ENCODE results near the gene RPL27A. TPM values are rescaled to one million over a fixed set of nuclear protein-coding genes. Genes with fewer than 3 reads are reported as not detected.
A peak's percentile ranks its signal among the peaks of the same experiment; 100 is the strongest.

RPL27A gene
- total and polyA plus RNA-seq, 3 experiments from 2014 or later: 1,148 to 3,471 (median 1,170) TPM

DNA sequence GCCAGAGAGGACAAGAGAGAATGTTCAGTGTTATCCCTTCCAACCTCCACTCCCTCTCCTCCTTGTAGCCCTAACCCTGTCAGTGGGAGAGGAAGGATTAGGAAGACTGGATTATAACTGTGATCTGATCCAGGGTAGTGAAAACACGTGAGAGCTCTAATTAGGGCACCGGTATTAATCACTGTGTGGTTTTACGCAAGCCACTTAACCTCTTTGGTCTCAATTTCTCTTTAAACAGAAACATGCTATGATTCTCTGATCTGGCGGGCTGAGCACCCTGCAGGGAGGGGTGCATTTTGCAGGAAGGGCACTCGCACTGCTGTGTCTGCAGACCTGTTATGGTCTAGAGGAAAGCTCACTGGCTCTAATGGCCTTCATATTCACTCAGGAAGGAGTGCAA lies 11.5 kb downstream of the RPL27A start:
- peaks cover 0 to 1% (median 0%) of the 10 kb centered on the region in 3 donors for H3K36me3 Mint-ChIP-seq
- Histone ChIP-seq H3K4me1 (ENCODE audit: insufficient read depth, low read length) (peaks cover 4% of the 10 kb centered on the region), H3K36me3 (ENCODE audit: insufficient read depth, low read length) (no peaks in the 10 kb centered on the region), H3K9me3 (ENCODE audit: low read length) (no peaks in the 10 kb centered on the region), H3K4me3 (ENCODE audit: low read length) (no peak overlapping the region), H3K27me3 (ENCODE audit: insufficient read depth, low read length, poor library complexity, severe bottlenecking) (no peaks in the 10 kb centered on the region), H3K27ac (ENCODE audit: low read depth, low read length) (no peak overlapping the region)
- peaks cover 10 to 13% (median 10%) of the 10 kb centered on the region in 3 donors for H3K4me1 Mint-ChIP-seq
- H3K27me3 Mint-ChIP-seq: no peaks in the 10 kb centered on the region
- no peak overlapping the region for H3K27ac Mint-ChIP-seq
- CTCF ChIA-PET: no interaction called here
- no peaks in the 10 kb centered on the region for H3K9me3 Mint-ChIP-seq
- POLR2A ChIA-PET: no interaction called here
- H3K4me3 Mint-ChIP-seq: peak overlapping the region in 1 of 7 donors; percentile 16
- no peak for DNase-seq

DNA sequence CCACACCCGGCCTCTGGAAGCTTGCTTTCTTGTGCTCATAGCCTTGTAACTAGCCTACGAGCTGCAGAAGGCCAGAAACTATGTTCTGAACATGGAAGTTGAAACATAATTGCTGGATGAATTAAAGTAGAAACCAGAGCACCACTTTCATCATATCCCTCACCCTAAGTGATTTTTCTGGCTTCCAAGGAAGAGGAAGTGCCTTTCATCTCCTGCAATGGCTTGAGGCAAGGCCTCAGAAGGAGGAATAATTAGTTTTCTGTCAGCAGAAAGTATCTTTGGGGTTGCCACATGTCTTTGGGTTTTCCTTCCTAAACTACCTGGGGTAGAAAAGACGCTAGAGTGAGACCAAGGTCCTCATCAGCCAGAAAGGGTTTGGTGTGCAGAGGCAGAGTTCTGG lies 14.5 kb downstream of the RPL27A start:
- Mint-ChIP-seq H3K36me3 (no peaks in the 10 kb centered on the region), H3K9me3 (no peaks in the 10 kb centered on the region), H3K4me1 (no peaks in the 10 kb centered on the region), H3K27me3 (peaks cover 0 to 2% of the 10 kb centered on the region in 2 donors), H3K4me3 (peak overlapping the region in 1 of 7 donors; percentile 27), H3K27ac (peak overlapping the region in 1 of 8 donors; percentile 34)
- Histone ChIP-seq H3K36me3 (ENCODE audit: insufficient read depth, low read length) (no peaks in the 10 kb centered on the region), H3K4me1 (ENCODE audit: insufficient read depth, low read length) (no peaks in the 10 kb centered on the region), H3K9me3 (ENCODE audit: low read length) (no peaks in the 10 kb centered on the region), H3K4me3 (ENCODE audit: low read length) (no peak overlapping the region), H3K27me3 (ENCODE audit: insufficient read depth, low read length, poor library complexity, severe bottlenecking) (no peaks in the 10 kb centered on the region), H3K27ac (ENCODE audit: low read depth, low read length) (no peak overlapping the region)
- ChIA-PET POLR2A (no interaction called here), CTCF (no interaction called here)
- DNase-seq: no peak

DNA sequence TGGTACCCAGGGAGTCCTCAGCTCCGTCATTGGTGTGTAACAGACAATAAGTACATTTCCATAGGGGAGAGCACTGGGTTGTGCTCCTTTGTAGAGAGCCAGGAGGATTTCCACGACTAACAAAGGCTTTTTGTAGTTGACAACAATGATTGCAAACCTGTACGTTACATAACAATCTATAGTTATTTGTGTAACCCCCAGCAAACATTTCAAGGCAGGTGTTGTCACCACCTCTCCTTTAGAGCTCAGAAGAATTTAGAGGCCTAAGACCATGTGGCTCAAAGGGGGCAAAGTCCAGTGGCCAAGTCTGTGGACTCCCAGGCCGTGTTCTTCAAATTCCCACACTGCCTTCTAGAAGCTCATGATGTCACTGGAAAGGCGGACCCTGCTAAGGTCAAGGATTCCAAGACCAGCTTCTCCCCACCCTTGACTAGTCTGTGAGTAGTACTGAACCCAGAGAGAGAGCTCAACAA lies 15.8 kb downstream of the RPL27A start:
- no peaks in the 10 kb centered on the region for H3K36me3 ChIP-seq (ENCODE audit: insufficient read depth, low read length)
- no peak overlapping the region for H3K4me3 ChIP-seq (ENCODE audit: low read length)
- Mint-ChIP-seq H3K36me3 (no peaks in the 10 kb centered on the region), H3K27me3 (peaks cover 0 to 2% of the 10 kb centered on the region in 2 donors), H3K27ac (peak overlapping the region in 1 of 8 donors; percentile 29), H3K4me3 (peak overlapping the region in 1 of 7 donors; percentile 24), H3K4me1 (no peaks in the 10 kb centered on the region), H3K9me3 (no peaks in the 10 kb centered on the region)
- H3K4me1 ChIP-seq (ENCODE audit: insufficient read depth, low read length): no peaks in the 10 kb centered on the region
- ChIA-PET POLR2A (no interaction called here), CTCF (no interaction called here)
- DNase-seq: no peak
- no peaks in the 10 kb centered on the region for H3K9me3 ChIP-seq (ENCODE audit: low read length)
- no peaks in the 10 kb centered on the region for H3K27me3 ChIP-seq (ENCODE audit: insufficient read depth, low read length, poor library complexity, severe bottlenecking)
- no peak overlapping the region for H3K27ac ChIP-seq (ENCODE audit: low read depth, low read length)

DNA sequence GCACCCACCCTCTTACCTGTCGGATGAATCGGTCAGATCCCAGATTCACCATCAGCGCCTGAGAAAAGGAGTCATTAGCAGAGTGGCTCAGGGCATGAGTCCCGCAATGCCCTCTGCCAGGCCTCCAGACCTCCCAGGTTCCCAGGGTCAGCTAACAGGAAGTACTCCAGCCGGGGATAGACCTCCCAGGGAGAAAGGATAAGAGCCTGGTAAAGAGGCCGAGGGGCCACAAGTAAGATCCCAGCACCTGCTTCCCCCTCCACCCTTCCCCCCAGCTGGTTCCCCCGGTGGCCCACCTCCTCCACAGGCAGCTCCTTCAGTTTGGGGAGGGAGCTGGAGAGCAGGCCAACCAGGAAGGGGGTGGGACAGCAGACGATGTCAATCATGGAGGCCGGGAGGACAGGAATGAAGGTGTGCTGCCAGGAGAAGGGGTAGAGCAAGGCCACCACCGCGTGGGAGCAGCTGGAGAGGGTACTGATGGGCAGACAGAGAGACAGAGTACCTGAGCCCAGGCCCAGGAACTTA lies 16.4 kb downstream of the RPL27A start:
- H3K4me3 ChIP-seq (ENCODE audit: low read length): no peak overlapping the region
- H3K27ac ChIP-seq (ENCODE audit: low read depth, low read length): no peak overlapping the region
- Mint-ChIP-seq H3K27me3 (peaks cover 0 to 2% of the 10 kb centered on the region in 2 donors), H3K27ac (peak overlapping the region in 1 of 8 donors; percentile 74), H3K36me3 (no peaks in the 10 kb centered on the region), H3K4me3 (no peak overlapping the region), H3K4me1 (no peaks in the 10 kb centered on the region), H3K9me3 (no peaks in the 10 kb centered on the region)
- H3K27me3 ChIP-seq (ENCODE audit: insufficient read depth, low read length, poor library complexity, severe bottlenecking): no peaks in the 10 kb centered on the region
- DNase-seq: no peak
- H3K9me3 ChIP-seq (ENCODE audit: low read length): no peaks in the 10 kb centered on the region
- no peaks in the 10 kb centered on the region for H3K4me1 ChIP-seq (ENCODE audit: insufficient read depth, low read length)
- ChIA-PET POLR2A (no interaction called here), CTCF (no interaction called here)
- H3K36me3 ChIP-seq (ENCODE audit: insufficient read depth, low read length): no peaks in the 10 kb centered on the region

DNA sequence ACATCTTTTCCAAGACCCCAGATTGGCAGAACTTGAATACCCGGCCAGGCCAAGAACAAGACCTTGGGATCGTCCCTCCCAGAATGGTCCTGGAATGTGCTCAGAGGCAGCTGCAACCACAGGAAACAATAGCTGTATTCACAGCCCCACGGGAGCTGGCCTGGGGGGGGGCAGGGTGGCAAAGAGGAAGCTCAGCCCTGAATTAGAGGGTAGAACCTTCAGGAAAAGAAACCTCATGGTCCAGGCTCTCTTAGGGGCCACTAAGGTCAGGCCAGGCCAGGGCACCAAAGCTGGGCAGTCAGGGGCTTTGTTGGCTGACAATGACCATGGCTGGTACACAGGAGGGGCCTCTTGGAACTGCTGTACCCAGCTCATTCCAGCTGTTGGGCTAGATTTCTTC lies 17.3 kb downstream of the RPL27A start:
- ChIA-PET POLR2A (no interaction called here), CTCF (no interaction called here)
- no peaks in the 10 kb centered on the region for H3K9me3 Mint-ChIP-seq
- no peaks in the 10 kb centered on the region for H3K9me3 ChIP-seq (ENCODE audit: low read length)
- no peaks in the 10 kb centered on the region for H3K4me1 ChIP-seq (ENCODE audit: insufficient read depth, low read length)
- no peak for DNase-seq
- H3K4me1 Mint-ChIP-seq: no peaks in the 10 kb centered on the region
- peak overlapping the region in 1 of 8 donors; percentile 62 for H3K27ac Mint-ChIP-seq
- no peak overlapping the region for H3K4me3 ChIP-seq (ENCODE audit: low read length)
- H3K27ac ChIP-seq (ENCODE audit: low read depth, low read length): no peak overlapping the region
- no peaks in the 10 kb centered on the region for H3K27me3 ChIP-seq (ENCODE audit: insufficient read depth, low read length, poor library complexity, severe bottlenecking)
- H3K4me3 Mint-ChIP-seq: no peak overlapping the region
- peaks cover 0 to 2% of the 10 kb centered on the region in 2 donors for H3K27me3 Mint-ChIP-seq
- no peaks in the 10 kb centered on the region for H3K36me3 ChIP-seq (ENCODE audit: insufficient read depth, low read length)
- no peaks in the 10 kb centered on the region for H3K36me3 Mint-ChIP-seq

DNA sequence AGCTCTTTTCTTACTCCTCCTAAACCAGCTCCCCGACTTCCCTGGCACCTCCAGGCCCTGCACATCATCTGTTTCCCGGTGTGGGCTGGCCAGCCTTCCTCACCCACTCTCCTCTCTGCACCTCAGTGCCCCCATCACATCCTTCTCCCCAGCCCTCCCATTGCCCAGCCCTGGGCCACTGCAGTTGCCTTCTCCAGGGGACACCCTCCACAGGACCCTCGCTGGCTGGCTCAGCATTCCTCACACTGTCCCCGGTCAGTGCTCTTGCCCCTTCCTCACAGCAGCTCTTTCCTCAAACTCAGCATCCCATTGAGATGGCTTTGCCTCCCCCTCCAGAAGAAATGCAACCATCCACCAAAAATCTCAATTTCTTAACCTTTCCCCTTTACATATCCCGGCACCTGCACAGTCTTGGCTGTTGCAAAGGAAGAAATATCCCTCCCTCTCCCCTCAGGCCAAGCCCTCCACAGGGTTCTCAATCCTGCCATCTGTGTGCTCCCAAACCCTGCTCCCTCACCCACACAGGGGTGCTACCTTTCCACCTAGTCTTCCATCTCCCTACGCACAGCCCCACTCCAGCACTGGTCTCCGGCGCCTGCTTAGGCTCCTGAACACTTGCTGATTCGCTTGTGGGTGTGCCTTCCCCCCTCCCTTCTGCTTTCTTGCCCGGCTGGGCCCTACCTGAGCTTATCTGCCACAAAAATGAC lies 19.5 kb downstream of the RPL27A start:
- Histone ChIP-seq H3K4me1 (ENCODE audit: insufficient read depth, low read length) (no peaks in the 10 kb centered on the region), H3K27ac (ENCODE audit: low read depth, low read length) (no peak overlapping the region), H3K36me3 (ENCODE audit: insufficient read depth, low read length) (no peaks in the 10 kb centered on the region), H3K27me3 (ENCODE audit: insufficient read depth, low read length, poor library complexity, severe bottlenecking) (no peaks in the 10 kb centered on the region), H3K4me3 (ENCODE audit: low read length) (no peak overlapping the region), H3K9me3 (ENCODE audit: low read length) (no peaks in the 10 kb centered on the region)
- Mint-ChIP-seq H3K36me3 (no peaks in the 10 kb centered on the region), H3K4me3 (peak overlapping the region in 1 of 7 donors; percentile 44), H3K4me1 (no peaks in the 10 kb centered on the region), H3K27ac (no peak overlapping the region), H3K27me3 (peaks cover 4 to 5% of the 10 kb centered on the region in 2 donors), H3K9me3 (no peaks in the 10 kb centered on the region)
- ChIA-PET POLR2A (no interaction called here), CTCF (no interaction called here)
- DNase-seq: no peak

DNA sequence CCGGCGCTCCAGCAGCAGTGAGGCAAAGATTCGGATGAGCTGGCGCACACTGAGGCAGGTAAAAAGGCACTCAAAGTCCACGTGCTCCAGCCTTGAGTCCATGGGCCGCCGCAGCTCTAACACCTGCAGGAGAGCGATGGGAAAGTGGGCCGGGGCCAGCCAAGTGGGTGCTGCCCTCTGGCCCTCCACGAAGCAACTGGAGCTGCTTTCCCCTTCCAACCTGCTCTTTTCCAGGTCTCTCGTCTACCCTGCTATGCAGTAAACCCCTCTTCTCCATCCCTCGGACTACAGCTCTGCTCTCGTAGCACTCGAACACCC lies 20.0 kb downstream of the RPL27A start:
- Histone ChIP-seq H3K4me3 (ENCODE audit: low read length) (no peak overlapping the region), H3K9me3 (ENCODE audit: low read length) (no peaks in the 10 kb centered on the region), H3K27ac (ENCODE audit: low read depth, low read length) (no peak overlapping the region), H3K36me3 (ENCODE audit: insufficient read depth, low read length) (no peaks in the 10 kb centered on the region), H3K27me3 (ENCODE audit: insufficient read depth, low read length, poor library complexity, severe bottlenecking) (no peaks in the 10 kb centered on the region), H3K4me1 (ENCODE audit: insufficient read depth, low read length) (no peaks in the 10 kb centered on the region)
- no peak for DNase-seq
- CTCF ChIA-PET: no interaction called here
- H3K27ac Mint-ChIP-seq: no peak overlapping the region
- no peak overlapping the region for H3K4me3 Mint-ChIP-seq
- POLR2A ChIA-PET: no interaction called here
- H3K36me3 Mint-ChIP-seq: no peaks in the 10 kb centered on the region
- H3K27me3 Mint-ChIP-seq: peaks cover 4 to 5% of the 10 kb centered on the region in 2 donors
- H3K4me1 Mint-ChIP-seq: no peaks in the 10 kb centered on the region
- no peaks in the 10 kb centered on the region for H3K9me3 Mint-ChIP-seq

DNA sequence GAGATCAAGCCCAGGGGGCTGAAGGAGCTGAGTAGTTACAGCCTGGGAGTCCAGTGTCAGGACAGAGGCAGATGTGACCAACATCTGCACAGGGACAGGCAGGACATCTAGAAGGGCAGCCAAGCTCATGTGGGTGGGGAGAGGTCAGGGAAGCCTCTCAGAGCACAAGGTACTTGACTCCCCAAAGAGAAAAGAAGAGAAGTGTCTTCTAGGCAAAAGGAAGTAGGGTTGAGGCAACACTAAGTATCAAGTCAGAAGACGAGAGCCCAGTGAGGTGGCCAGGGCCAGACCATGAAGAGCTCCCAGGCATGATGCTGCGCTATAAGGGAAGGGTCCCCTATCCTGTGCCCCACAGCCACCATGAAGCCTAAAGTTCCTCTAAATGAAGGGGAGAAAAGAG lies 21.5 kb downstream of the RPL27A start:
- Mint-ChIP-seq H3K27ac (no peak overlapping the region), H3K4me1 (no peaks in the 10 kb centered on the region), H3K36me3 (no peaks in the 10 kb centered on the region), H3K9me3 (no peaks in the 10 kb centered on the region), H3K4me3 (no peak overlapping the region), H3K27me3 (peaks cover 4 to 10% of the 10 kb centered on the region in 2 donors)
- Histone ChIP-seq H3K4me1 (ENCODE audit: insufficient read depth, low read length) (no peaks in the 10 kb centered on the region), H3K27ac (ENCODE audit: low read depth, low read length) (no peak overlapping the region), H3K4me3 (ENCODE audit: low read length) (no peak overlapping the region), H3K9me3 (ENCODE audit: low read length) (no peaks in the 10 kb centered on the region), H3K36me3 (ENCODE audit: insufficient read depth, low read length) (no peaks in the 10 kb centered on the region), H3K27me3 (ENCODE audit: insufficient read depth, low read length, poor library complexity, severe bottlenecking) (no peaks in the 10 kb centered on the region)
- DNase-seq: no peak
- POLR2A ChIA-PET: no interaction called here
- CTCF ChIA-PET: no interaction called here
